Measurements from ENCODE around the gene ERC2.

Gene ERC2

DNA sequence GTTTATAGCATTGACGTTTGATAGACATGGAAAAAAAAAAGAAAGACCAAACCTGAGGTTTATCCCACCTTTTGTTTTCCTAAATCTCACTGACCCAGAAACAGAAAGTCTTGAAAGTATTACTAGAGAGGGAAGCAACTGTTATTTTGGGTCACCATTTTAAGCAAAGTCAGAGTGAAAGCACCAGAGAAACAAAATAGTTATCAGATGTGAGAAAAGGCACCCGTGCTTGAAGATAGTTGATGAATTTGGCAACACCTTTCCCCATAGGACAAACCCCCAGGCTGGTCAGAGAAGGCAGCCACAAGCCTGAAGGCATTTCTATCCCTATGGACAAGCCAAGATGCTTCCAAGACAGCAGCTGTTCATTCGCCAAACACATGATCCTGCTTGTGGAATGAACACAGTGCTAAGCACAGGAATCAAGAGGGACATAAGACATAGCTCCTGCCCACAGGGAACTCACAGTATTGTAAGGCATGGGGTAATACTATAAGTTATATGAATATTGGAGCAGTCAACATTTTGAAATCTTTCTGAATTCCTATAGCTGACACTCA lies 170.9 kb downstream of the ERC2 start:
- Histone ChIP-seq H3K27me3 (ENCODE audit: control insufficient read depth in 1 of 2, insufficient read depth in 2 of 2, low read length in 2 of 2) (no peaks in the 10 kb centered on the region), H3K36me3 (ENCODE audit: control insufficient read depth in 1 of 2, insufficient read depth in 2 of 2, low read length in 2 of 2) (no peaks in the 10 kb centered on the region), H3K27ac (ENCODE audit: low read depth, low read length) (no peak overlapping the region), H3K9me3 (ENCODE audit: control insufficient read depth in 1 of 2, low read length in 2 of 2) (no peaks in the 10 kb centered on the region), H3K9ac (ENCODE audit: low read depth in 1 of 2, low read length in 2 of 2) (no peak overlapping the region), H3K4me3 (ENCODE audit: low read depth in 1 of 2, low read length in 2 of 2) (no peak overlapping the region), H3K4me1 (ENCODE audit: control insufficient read depth in 1 of 2, insufficient read depth in 2 of 2, low read length in 2 of 2) (no peaks in the 10 kb centered on the region)

DNA sequence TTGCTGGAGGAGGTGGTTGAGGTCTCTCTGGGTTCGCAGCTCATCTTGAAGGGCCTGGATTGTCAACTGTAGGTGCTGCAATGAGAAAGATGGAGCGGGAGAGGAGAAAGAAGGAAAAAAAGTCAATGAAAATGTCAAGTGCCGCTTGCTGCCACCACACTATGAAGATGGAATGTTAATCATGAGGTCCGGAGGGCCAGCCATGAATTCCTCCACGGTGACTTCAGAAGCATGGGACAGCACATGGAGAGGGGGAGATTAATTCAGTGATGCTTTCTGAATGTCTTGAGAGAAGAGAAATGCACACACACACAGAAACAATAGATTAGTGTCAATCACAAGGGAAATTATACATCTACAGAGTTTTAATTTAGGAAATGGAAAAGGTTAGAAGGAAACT lies 171.9 kb downstream of the ERC2 start:
- H3K9me3 ChIP-seq (ENCODE audit: control insufficient read depth in 1 of 2, low read length in 2 of 2): no peaks in the 10 kb centered on the region
- H3K27me3 ChIP-seq (ENCODE audit: control insufficient read depth in 1 of 2, insufficient read depth in 2 of 2, low read length in 2 of 2): no peaks in the 10 kb centered on the region
- H3K4me3 ChIP-seq (ENCODE audit: low read depth in 1 of 2, low read length in 2 of 2): no peak overlapping the region
- H3K36me3 ChIP-seq (ENCODE audit: control insufficient read depth in 1 of 2, insufficient read depth in 2 of 2, low read length in 2 of 2): no peaks in the 10 kb centered on the region
- H3K4me1 ChIP-seq (ENCODE audit: control insufficient read depth in 1 of 2, insufficient read depth in 2 of 2, low read length in 2 of 2): no peaks in the 10 kb centered on the region
- H3K9ac ChIP-seq (ENCODE audit: low read depth in 1 of 2, low read length in 2 of 2): no peak overlapping the region
- no peak overlapping the region for H3K27ac ChIP-seq (ENCODE audit: low read depth, low read length)

DNA sequence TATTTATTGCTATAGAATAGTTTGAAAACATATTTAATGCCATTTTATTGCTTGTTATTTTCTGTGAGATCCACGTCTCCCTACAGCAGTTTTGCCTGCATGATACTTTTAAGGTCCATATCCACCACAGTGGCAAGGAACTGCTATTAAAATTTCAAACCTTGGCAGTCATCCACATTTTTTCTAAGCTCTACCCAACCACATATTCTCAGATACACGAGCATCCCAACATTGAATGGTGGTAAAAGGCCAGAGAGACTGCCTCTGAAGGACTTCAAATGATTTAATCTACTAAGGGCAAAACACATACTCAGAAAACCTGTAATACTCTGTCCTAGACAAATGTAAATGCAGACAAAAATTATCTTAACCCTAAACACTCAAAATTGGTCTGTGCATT lies 173.1 kb downstream of the ERC2 start:
- Histone ChIP-seq H3K4me3 (ENCODE audit: low read depth in 1 of 2, low read length in 2 of 2) (no peak overlapping the region), H3K36me3 (ENCODE audit: control insufficient read depth in 1 of 2, insufficient read depth in 2 of 2, low read length in 2 of 2) (no peaks in the 10 kb centered on the region), H3K9me3 (ENCODE audit: control insufficient read depth in 1 of 2, low read length in 2 of 2) (no peaks in the 10 kb centered on the region), H3K9ac (ENCODE audit: low read depth in 1 of 2, low read length in 2 of 2) (no peak overlapping the region), H3K27me3 (ENCODE audit: control insufficient read depth in 1 of 2, insufficient read depth in 2 of 2, low read length in 2 of 2) (no peaks in the 10 kb centered on the region), H3K4me1 (ENCODE audit: control insufficient read depth in 1 of 2, insufficient read depth in 2 of 2, low read length in 2 of 2) (no peaks in the 10 kb centered on the region), H3K27ac (ENCODE audit: low read depth, low read length) (no peak overlapping the region)

DNA sequence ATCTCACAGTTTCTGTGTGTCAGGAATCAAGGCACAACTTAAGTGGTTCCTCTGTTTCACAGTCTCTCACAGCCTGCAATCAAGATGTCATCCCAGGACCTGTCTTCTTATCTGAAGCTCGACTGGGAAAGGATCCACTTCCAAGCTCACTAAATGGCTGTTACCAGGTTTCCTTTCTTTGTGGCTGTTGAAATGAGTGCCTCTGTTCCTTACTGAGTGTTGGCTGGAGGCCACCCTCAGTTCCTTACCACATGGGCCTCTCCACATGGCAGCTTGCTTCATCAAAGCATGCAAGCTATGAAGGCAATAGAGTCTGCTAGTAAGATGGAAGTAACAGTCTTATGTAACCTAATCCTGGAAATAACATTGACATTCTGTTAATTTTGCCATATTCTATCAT lies 174.0 kb downstream of the ERC2 start:
- no peaks in the 10 kb centered on the region for H3K9me3 ChIP-seq (ENCODE audit: control insufficient read depth in 1 of 2, low read length in 2 of 2)
- H3K36me3 ChIP-seq (ENCODE audit: control insufficient read depth in 1 of 2, insufficient read depth in 2 of 2, low read length in 2 of 2): no peaks in the 10 kb centered on the region
- no peak overlapping the region for H3K27ac ChIP-seq (ENCODE audit: low read depth, low read length)
- no peaks in the 10 kb centered on the region for H3K4me1 ChIP-seq (ENCODE audit: control insufficient read depth in 1 of 2, insufficient read depth in 2 of 2, low read length in 2 of 2)
- H3K9ac ChIP-seq (ENCODE audit: low read depth in 1 of 2, low read length in 2 of 2): no peak overlapping the region
- no peak overlapping the region for H3K4me3 ChIP-seq (ENCODE audit: low read depth in 1 of 2, low read length in 2 of 2)
- no peaks in the 10 kb centered on the region for H3K27me3 ChIP-seq (ENCODE audit: control insufficient read depth in 1 of 2, insufficient read depth in 2 of 2, low read length in 2 of 2)

DNA sequence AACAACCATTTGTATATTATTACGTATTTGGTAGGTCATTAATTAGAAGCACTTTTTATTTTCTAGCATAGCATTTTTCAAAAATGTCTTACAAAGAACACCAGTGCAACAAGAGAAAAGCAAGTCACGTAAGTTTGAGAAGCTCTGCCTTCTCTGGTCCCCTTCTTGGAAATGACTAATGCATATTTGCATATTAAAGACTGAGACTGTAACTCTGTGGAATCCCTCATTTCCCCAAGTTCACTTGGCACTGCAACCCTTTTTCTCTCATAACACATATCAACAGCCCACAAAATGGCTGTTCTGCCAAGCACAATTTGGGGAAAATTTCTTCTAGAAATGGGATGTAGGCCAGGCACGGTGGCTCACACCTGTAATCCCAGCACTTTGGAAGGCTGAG lies 176.3 kb downstream of the ERC2 start:
- Histone ChIP-seq H3K27me3 (ENCODE audit: control insufficient read depth in 1 of 2, insufficient read depth in 2 of 2, low read length in 2 of 2) (no peaks in the 10 kb centered on the region), H3K9ac (ENCODE audit: low read depth in 1 of 2, low read length in 2 of 2) (no peak overlapping the region), H3K36me3 (ENCODE audit: control insufficient read depth in 1 of 2, insufficient read depth in 2 of 2, low read length in 2 of 2) (no peaks in the 10 kb centered on the region), H3K27ac (ENCODE audit: low read depth, low read length) (no peak overlapping the region), H3K4me3 (ENCODE audit: low read depth in 1 of 2, low read length in 2 of 2) (no peak overlapping the region), H3K9me3 (ENCODE audit: control insufficient read depth in 1 of 2, low read length in 2 of 2) (no peaks in the 10 kb centered on the region), H3K4me1 (ENCODE audit: control insufficient read depth in 1 of 2, insufficient read depth in 2 of 2, low read length in 2 of 2) (no peaks in the 10 kb centered on the region)

DNA sequence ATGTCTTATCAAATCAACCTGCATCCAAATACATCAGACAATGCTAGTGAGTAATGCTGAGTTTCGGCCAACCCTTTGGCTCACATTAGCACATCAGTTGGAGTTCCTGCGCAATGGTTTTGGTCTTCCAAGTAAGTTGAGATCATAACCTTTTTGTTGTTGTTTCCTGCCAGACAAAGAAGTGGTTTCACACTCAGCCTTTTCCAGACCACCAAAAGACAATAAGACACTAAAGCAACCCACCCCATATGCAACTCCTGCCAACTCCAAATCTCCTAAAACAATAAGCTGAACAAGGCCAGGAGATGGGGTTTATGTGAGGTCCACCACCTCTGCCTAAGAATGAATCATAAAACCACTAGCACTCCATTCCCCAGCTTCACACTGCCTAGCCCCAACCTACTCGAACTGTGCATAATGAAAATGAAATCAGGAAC lies 177.0 kb downstream of the ERC2 start:
- H3K27ac ChIP-seq (ENCODE audit: low read depth, low read length): no peak overlapping the region
- no peaks in the 10 kb centered on the region for H3K9me3 ChIP-seq (ENCODE audit: control insufficient read depth in 1 of 2, low read length in 2 of 2)
- H3K36me3 ChIP-seq (ENCODE audit: control insufficient read depth in 1 of 2, insufficient read depth in 2 of 2, low read length in 2 of 2): no peaks in the 10 kb centered on the region
- H3K9ac ChIP-seq (ENCODE audit: low read depth in 1 of 2, low read length in 2 of 2): no peak overlapping the region
- no peaks in the 10 kb centered on the region for H3K27me3 ChIP-seq (ENCODE audit: control insufficient read depth in 1 of 2, insufficient read depth in 2 of 2, low read length in 2 of 2)
- no peaks in the 10 kb centered on the region for H3K4me1 ChIP-seq (ENCODE audit: control insufficient read depth in 1 of 2, insufficient read depth in 2 of 2, low read length in 2 of 2)
- H3K4me3 ChIP-seq (ENCODE audit: low read depth in 1 of 2, low read length in 2 of 2): no peak overlapping the region

DNA sequence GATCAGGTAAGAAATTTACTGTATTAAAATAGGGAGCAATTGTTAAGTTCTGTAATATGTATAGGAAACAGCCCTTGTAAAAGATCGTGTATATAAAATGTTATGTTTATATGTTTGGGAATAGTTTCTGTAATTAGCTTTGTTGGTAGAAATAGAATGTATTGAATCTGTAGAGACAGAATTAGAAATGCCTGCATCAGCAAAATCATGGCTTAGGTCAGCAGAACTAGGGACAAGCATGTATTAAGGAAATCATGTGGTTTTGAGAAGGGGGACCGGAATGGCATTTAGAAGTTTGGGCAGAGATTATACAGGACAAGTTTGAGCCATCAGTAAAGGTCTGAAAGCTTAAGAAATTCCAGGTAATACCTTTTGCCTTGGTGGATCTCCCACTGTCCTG lies 177.9 kb downstream of the ERC2 start:
- H3K4me1 ChIP-seq (ENCODE audit: control insufficient read depth in 1 of 2, insufficient read depth in 2 of 2, low read length in 2 of 2): no peaks in the 10 kb centered on the region
- H3K36me3 ChIP-seq (ENCODE audit: control insufficient read depth in 1 of 2, insufficient read depth in 2 of 2, low read length in 2 of 2): no peaks in the 10 kb centered on the region
- H3K4me3 ChIP-seq (ENCODE audit: low read depth in 1 of 2, low read length in 2 of 2): no peak overlapping the region
- no peak overlapping the region for H3K27ac ChIP-seq (ENCODE audit: low read depth, low read length)
- H3K27me3 ChIP-seq (ENCODE audit: control insufficient read depth in 1 of 2, insufficient read depth in 2 of 2, low read length in 2 of 2): peaks cover 0 to 1% of the 10 kb centered on the region in 2 donors
- H3K9me3 ChIP-seq (ENCODE audit: control insufficient read depth in 1 of 2, low read length in 2 of 2): no peaks in the 10 kb centered on the region
- no peak overlapping the region for H3K9ac ChIP-seq (ENCODE audit: low read depth in 1 of 2, low read length in 2 of 2)

DNA sequence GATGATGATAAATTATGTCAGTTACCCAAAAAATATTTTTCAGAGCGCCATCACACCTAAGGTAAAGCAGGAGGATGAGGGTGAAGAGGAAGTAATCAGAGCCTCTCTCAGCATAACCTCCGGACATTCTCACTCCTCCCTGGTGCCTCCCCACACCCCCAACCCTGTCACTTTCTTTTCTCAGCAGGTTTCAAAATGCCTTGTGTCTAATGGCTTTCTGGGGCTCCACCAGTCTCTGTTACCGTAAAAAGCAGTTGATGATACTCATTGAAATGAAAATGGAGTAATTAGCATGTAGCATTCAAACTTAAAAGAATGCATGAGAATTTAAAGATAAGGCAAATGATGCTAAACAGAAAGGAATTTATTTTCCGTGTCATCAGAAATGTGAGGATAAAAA lies 180.0 kb downstream of the ERC2 start:
- Histone ChIP-seq H3K27ac (ENCODE audit: low read depth, low read length) (no peak overlapping the region), H3K4me1 (ENCODE audit: control insufficient read depth in 1 of 2, insufficient read depth in 2 of 2, low read length in 2 of 2) (no peaks in the 10 kb centered on the region), H3K4me3 (ENCODE audit: low read depth in 1 of 2, low read length in 2 of 2) (no peak overlapping the region), H3K9ac (ENCODE audit: low read depth in 1 of 2, low read length in 2 of 2) (no peak overlapping the region), H3K36me3 (ENCODE audit: control insufficient read depth in 1 of 2, insufficient read depth in 2 of 2, low read length in 2 of 2) (no peaks in the 10 kb centered on the region), H3K9me3 (ENCODE audit: control insufficient read depth in 1 of 2, low read length in 2 of 2) (no peaks in the 10 kb centered on the region), H3K27me3 (ENCODE audit: control insufficient read depth in 1 of 2, insufficient read depth in 2 of 2, low read length in 2 of 2) (peaks cover 0 to 5% of the 10 kb centered on the region in 2 donors)

DNA sequence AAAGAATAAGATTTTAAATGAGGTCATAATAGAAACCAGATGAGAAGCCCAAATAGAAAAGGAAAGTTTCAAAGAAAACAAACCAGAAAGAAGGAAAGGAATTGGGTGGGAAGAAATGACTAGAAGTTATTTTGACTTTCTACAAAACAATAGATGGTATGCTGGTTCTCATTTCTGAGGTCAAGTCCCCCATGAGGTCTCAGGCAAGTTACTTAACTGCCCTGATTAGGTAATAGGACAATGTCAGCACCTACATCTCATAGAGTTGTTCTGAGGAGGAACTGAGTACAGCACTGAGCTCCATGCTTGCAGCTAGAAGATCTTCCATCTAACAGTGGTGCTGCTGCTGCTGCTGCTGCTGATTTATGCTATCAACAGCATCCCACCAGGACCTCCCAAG lies 185.9 kb downstream of the ERC2 start:
- Histone ChIP-seq H3K9me3 (ENCODE audit: control insufficient read depth in 1 of 2, low read length in 2 of 2) (no peaks in the 10 kb centered on the region), H3K4me1 (ENCODE audit: control insufficient read depth in 1 of 2, insufficient read depth in 2 of 2, low read length in 2 of 2) (no peaks in the 10 kb centered on the region), H3K4me3 (ENCODE audit: low read depth in 1 of 2, low read length in 2 of 2) (no peak overlapping the region), H3K27ac (ENCODE audit: low read depth, low read length) (no peak overlapping the region), H3K36me3 (ENCODE audit: control insufficient read depth in 1 of 2, insufficient read depth in 2 of 2, low read length in 2 of 2) (no peaks in the 10 kb centered on the region), H3K9ac (ENCODE audit: low read depth in 1 of 2, low read length in 2 of 2) (no peak overlapping the region), H3K27me3 (ENCODE audit: control insufficient read depth in 1 of 2, insufficient read depth in 2 of 2, low read length in 2 of 2) (peaks cover 0 to 5% of the 10 kb centered on the region in 2 donors)

DNA sequence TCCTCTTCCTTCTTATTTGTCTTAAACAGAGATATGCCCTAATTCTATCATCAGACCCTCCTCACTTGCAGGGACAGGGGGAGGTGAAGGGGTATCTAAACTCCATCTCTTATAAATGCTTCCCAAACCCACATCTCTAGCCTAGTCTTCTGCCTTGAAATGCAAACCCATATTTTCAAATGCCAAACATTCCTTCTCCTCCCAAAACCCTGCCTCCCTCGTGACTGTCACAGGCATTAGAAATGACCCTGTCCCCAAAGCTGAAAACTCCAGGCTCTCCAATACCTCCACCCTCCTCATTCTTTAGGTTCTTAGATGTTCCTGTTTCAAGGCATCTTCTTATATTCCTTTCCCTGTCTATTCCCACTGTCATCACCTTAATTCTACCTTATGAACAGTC lies 191.0 kb downstream of the ERC2 start:
- H3K4me3 ChIP-seq (ENCODE audit: low read depth in 1 of 2, low read length in 2 of 2): no peak overlapping the region

DNA sequence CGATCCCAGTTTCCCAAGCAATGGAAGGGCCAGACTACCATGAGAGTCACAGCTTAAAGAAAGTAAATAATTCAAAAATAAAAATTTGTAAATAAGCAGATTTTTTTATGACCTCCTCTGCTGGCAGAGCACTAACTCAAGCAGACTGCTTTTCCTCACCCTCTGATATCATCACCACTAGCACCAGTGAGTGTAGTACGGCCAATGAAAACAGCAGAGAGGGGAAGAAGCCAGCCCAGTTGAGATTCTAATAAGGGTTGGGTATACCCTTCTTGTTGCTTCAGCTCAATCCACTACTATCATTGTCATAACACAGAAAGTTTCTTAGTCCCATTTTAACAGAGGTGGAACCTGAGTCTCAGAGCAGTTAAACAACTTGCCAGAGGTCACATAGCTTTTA lies 193.1 kb downstream of the ERC2 start:
- Histone ChIP-seq H3K4me3 (ENCODE audit: low read depth in 1 of 2, low read length in 2 of 2) (no peak overlapping the region), H3K4me1 (ENCODE audit: control insufficient read depth in 1 of 2, insufficient read depth in 2 of 2, low read length in 2 of 2) (no peaks in the 10 kb centered on the region), H3K27ac (ENCODE audit: low read depth, low read length) (no peak overlapping the region), H3K27me3 (ENCODE audit: control insufficient read depth in 1 of 2, insufficient read depth in 2 of 2, low read length in 2 of 2) (no peaks in the 10 kb centered on the region), H3K36me3 (ENCODE audit: control insufficient read depth in 1 of 2, insufficient read depth in 2 of 2, low read length in 2 of 2) (no peaks in the 10 kb centered on the region), H3K9me3 (ENCODE audit: control insufficient read depth in 1 of 2, low read length in 2 of 2) (no peaks in the 10 kb centered on the region), H3K9ac (ENCODE audit: low read depth in 1 of 2, low read length in 2 of 2) (no peak overlapping the region)

More for the DNA sequence above, 191.0 kb downstream of the ERC2 start:
- Histone ChIP-seq H3K27ac (ENCODE audit: low read depth, low read length) (no peak overlapping the region), H3K4me1 (ENCODE audit: control insufficient read depth in 1 of 2, insufficient read depth in 2 of 2, low read length in 2 of 2) (no peaks in the 10 kb centered on the region), H3K36me3 (ENCODE audit: control insufficient read depth in 1 of 2, insufficient read depth in 2 of 2, low read length in 2 of 2) (no peaks in the 10 kb centered on the region), H3K9ac (ENCODE audit: low read depth in 1 of 2, low read length in 2 of 2) (no peak overlapping the region), H3K27me3 (ENCODE audit: control insufficient read depth in 1 of 2, insufficient read depth in 2 of 2, low read length in 2 of 2) (no peaks in the 10 kb centered on the region), H3K9me3 (ENCODE audit: control insufficient read depth in 1 of 2, low read length in 2 of 2) (no peaks in the 10 kb centered on the region)
